GM18868 (cell line): ENCODE measurements around the gene MAPK8IP3.
"Not testable (repeated sequence)": the region's sequence is repeated elsewhere in the genome, so short reads cannot be mapped to it uniquely, and the experiment has no call there.

Experiments used
- ATAC-seq: cut with Tn5 transposase; IDR thresholded peaks from one replicate; pipeline ENCODE4 v1.9.1; 2021; ENCODE audit warnings: mild to moderate bottlenecking, moderate library complexity; ENCODE audit not compliant: unreplicated experiment

MAPK8IP3 gene

DNA sequence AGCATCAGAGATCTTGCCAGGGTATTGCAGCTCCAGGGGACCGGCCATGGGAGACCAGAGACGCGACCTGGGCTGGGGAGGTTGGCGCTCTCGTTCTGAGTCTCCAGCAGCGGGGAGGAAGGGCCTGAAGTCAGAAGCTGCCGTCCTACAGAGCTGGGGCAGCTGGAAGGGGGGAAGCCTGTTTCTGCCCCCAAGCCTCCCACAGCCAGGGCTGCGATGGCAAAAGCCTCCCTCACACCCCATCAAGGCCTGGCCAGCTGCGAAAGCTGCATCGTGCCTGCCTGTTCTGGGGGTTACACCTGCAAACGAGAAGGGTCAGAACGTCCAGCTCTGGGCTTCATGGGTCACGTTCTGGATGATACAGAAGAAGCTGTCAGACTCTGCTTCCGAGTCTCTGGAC, 26.1 kb downstream of the MAPK8IP3 start:
- no peak for ATAC-seq

DNA sequence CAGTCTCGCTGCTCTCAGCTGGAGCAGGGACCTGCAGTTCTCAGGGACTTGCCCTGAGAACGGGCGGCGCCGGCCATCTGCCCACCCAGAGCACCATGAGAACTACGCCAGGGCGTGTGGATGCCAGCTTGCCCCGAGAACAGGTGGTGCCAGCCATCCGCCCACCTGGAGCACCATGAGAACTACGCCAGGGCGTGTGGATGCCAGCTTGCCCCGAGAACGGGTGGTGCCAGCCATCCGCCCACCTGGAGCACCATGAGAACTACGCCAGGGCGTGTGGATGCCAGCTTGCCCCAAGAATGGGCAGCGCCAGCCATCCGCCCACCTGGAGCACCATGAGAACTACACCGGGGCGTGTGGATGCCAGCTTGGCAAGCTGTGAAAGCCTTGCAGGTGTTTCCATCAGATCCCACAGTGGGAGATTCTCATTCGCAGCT, 26.6 kb downstream of the MAPK8IP3 start:
- not testable (repeated sequence) for ATAC-seq

DNA sequence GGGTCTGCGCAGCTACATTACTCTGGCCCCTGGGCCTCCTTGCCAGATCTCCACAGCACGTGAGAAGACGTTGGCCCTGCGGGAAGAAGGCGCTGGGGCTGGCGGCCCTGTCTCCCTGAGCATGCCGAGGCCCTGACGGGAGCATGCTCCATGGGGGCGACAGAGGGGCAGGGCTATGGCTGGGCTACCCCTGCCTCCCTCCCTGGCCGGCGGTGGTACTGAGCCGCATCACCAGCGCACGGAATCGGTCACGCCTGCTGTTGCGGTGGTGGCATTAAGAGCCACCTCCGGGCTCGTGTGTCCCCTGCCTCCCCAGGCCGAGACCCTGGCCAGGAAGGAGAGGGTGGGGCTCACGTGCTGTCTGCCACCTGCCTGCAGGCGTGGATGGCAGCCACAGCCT, 28.1 kb downstream of the MAPK8IP3 start:
- no peak for ATAC-seq

DNA sequence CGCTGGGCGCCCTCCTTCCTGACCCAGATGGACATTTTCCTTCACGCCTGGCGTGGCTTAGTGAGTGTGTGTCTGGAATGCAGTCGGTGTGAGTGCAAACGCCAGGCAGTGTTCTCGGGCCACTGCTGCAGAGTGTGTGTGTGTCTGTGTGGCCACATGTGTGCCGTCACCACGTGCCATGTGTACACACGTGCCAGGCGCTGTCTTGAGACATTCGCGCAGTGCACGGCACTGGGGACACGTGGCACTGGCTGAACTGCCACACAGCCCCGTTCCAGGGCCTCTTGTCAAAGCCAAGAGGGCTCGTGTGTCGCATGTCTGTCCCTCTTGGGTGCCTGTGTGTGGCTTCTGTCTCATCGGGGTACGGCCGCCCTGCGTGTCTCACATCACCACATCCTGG, 28.8 kb downstream of the MAPK8IP3 start:
- no peak for ATAC-seq

DNA sequence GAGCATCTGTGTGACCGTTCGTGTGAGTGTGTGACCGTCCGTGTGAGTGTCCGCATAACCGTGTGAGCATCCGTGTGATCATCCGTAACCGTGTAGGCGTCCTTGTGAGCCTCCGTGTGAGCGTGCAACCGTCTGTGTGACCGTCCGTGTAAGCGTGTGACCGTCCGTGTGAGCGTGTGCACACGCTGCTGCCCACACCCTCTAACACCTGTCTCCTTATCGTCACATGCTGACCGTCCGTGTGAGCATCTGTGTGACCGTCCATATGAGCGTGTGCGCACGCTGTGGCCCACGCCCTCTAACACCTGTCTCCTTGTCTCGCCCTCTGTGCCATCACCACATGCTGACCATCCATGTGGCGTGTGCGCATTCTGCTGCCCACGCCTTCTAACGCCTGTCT, 34.2 kb downstream of the MAPK8IP3 start:
- ATAC-seq, result no peak

DNA sequence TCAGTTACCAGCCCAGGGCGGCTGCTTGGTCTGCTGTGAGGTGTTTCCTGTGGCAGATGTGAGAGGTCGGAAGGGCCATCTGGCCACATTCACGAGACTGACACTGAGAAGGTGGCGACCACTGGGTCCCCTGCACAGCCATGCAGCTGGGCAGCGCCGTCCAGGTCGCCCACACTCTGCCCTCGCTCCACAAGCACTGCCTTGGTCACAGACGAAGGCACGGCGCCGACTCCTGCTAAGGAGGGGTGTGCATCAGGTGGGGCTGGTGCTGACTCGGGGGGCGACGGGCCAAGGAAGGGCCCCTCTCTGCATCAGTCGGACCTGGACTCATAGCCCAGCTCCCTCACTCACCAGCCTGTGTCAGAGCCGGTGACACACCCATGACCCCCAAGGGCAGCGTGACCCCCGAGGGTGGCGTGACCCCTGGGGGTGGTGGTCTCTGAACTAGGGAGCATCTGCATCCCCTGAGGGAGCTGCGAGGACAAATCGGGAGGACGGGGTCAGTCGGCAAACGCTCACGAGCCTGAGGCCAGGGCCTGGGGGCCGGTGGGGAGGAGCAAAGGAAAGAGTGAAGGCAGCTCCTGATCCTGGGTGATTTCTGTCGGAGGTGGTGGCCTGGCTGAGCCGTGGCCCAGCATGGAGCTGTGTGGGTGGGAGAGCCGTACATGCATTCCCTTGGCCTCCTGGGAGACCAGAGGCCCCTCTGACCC, 34.9 kb downstream of the MAPK8IP3 start:
- no peak for ATAC-seq

DNA sequence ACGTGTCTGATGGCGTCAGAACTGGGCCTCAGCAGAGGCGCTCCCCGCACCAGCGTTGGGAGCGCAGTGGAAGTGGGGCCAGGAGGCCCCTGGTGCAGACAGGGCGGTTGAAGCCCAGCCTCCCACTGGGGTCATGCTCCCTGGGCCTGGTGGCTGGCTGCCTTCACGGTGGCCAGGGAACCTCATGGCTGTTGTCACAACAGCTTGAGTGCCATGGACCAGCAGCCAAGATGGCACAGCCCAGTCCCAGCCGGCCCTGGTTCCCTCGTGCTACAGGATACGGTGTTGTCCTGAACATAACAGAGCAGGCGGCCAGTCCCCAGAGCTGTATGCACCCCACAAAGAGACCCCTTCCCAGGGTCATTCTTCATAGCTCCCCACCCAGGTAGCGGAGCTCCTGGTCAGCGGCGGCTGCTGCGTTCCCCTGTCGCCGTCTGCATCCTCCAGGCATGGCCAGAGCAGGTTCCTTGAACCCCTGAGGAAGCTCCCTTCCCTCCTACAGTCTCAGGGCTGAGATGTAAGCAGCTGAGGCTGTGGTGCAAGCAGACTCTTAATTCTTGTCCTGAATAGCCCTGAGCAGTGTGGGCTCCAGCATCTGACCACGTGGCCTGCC, 35.7 kb downstream of the MAPK8IP3 start:
- no peak for ATAC-seq

DNA sequence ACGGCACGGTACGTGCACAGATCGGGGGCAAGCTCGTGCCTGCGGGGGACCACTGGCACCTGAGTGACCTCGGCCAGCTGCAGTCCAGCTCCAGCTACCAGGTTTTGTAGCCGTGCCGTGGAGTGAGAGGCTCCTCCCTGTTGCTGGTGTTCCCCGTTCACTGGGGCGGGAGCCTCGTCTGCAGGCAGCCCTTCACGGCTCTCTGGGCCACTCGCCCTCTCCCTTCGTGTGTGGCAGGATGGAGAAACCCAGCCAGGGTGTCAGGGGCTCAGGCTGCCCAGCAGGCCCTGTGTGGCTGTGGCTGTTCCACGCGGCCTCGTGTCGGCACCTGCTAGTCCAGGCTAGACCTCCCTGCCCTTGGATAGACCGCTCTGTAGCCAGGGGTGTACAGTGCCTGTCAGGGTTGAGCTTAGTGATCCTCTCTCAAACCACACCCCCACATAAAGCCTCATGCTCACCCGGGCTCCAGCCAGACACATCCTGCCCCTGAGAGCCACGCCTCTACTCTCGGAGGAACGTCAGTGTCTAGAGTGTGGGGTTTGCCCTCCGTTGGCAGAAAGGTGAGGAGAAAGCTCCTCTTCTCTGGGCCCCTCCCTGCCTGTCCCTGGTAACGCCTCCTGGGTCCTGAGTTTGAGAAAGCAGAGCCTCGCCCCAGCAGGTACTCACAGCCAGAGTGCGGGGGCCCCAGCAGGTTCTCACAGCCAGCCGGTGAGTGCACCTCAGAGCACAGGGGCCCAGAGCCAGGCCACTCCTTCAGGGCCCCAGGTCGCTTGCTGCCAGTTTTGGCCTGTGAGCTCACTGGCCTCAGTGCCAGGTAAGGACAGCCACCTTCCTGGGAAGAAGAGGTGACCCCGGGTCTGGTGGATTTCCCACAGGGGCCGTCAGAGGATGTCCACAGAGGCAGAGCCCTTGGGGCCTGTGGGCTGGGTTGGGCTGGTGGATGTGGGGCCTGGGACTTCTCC, 37.7 kb downstream of the MAPK8IP3 start:
- ATAC-seq, result no peak

DNA sequence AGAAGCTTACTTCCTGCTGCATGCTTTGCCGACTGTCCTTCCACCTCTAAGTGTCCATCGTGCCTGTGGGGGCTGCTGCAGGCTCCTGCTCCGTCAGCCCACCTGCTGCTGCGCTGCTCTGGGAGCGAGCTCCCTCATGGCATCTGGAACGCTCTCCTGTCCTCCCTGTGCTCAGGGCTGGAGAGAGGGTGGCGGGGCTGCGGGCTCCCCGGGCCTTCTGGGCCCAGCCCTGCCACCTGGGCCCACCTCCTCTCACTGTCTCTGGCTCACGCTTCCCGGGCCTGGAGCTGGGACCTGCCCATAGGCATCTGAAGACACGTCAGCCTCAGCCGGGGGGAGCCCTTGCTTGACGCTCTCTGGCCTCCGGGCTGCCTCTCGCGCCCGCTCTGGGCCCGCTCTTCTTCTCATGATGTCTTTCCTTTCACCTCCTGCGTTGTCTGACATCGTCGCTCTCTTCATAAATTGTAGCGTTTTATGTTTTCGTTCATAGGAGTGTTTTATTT, 38.4 kb downstream of the MAPK8IP3 start:
- no peak for ATAC-seq

DNA sequence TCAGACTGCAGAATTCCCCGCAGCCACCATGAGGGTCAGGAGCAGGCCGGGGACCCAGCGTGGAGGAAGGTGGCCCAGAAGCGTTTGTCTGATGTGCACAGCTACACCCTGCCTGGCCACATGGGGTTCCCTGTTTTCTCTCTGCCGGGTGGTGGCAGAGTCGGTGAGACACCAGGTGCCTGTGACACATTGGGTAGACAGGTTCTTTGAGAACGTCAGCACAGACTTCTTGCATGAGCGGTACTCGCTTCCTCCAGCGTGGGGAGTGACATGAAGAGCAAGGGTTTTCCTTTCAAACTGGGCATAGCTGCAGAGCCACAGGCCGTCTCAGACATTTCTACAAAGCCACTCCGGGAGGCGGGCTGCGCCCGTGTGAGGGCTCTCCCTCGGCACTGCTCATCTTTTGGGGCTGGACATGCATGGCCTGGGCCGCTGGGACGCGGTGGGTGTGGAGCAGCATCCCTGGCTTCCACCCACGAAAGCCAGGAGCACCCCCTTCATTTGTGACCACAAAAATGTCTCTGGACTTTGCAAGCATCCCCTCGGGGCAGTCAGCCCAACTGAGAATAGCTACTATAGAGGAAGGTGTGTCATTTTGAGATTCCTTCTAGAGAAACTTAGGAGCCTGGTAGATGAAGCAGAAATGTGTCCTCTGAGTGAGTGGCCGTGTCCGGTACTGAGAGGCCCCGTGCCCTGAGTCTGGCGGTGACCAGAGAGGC, 39.3 kb downstream of the MAPK8IP3 start:
- no peak for ATAC-seq

DNA sequence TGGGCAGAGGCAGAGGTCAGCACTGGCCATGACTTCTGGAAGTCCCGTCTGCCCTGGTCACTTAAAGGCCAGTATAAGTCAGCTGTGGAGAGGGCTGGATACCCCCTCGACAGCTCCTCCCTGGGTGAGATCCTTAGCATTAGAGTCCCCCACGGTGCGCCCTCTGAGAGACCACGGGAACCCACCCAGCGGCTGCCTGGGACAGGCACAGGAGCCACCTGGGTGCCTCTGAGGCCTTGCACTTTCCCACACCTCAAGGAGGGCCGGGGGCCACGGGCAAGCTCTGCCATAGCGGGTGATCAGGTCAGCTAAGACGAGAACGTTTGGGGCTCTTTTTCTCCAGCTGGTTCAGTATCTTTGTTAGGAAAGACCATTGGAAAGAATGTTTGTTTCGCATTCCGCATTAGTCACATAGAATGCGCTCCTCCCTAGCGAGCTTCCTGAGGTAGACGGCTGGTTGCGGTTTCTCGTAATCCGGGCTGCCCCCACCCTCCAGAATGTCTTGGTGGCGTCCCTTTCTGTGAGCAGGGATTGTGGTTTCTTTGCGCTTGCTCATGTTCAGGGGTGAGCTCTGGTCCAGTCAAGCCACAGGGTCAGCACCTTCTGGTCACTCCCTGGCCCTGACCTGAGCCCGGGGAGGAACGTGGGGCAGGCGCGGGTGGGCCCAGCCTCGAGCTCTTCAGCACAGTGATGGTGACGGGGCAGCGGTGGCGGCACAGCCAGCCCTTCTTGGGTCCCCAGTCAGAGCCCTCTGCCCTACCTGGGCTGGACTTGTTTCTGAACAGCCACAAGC, 40.1 kb downstream of the MAPK8IP3 start:
- ATAC-seq, result no peak

DNA sequence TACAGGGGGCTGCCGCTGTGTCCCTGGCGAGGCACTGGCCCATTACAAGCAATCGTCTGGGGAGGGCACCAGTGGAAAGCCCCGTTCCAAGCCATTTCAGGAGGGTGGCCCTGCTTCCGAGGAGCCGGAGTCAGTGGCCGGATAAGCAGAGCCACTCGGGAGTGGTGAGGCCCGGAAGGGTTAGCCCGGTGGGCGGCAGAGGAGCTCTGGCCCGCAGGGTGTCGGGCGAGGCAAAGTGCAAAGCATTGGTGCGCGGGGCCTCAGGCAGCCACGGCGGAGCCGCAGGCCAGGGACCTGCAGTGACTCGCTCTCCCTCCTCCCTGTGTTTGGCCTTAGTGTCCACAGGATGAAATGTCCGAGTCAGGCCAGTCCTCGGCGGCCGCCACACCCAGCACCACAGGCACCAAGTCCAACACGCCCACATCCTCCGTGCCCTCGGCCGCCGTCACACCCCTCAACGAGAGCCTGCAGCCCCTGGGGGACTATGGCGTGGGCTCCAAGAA, 40.7 kb downstream of the MAPK8IP3 start:
- ATAC-seq, result no peak

DNA sequence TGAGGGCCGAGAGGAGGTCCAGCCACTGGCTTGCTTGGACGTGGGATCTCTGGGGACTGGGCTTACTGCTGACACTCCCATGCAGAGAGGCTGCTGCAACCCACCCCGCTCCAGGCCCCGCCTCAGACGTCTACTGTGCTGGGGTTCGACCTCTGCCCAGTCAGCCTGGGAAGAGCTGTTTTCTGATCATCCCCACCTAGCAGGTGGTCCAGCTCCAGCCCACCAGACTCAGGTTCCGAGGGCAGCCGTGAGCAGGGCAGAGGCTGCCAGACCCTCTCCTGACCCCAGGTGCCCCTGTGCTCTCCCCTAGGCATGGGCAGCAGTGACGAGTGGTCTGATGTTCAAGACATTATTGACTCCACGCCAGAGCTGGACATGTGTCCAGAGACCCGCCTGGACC, 41.9 kb downstream of the MAPK8IP3 start:
- ATAC-seq, result no peak

DNA sequence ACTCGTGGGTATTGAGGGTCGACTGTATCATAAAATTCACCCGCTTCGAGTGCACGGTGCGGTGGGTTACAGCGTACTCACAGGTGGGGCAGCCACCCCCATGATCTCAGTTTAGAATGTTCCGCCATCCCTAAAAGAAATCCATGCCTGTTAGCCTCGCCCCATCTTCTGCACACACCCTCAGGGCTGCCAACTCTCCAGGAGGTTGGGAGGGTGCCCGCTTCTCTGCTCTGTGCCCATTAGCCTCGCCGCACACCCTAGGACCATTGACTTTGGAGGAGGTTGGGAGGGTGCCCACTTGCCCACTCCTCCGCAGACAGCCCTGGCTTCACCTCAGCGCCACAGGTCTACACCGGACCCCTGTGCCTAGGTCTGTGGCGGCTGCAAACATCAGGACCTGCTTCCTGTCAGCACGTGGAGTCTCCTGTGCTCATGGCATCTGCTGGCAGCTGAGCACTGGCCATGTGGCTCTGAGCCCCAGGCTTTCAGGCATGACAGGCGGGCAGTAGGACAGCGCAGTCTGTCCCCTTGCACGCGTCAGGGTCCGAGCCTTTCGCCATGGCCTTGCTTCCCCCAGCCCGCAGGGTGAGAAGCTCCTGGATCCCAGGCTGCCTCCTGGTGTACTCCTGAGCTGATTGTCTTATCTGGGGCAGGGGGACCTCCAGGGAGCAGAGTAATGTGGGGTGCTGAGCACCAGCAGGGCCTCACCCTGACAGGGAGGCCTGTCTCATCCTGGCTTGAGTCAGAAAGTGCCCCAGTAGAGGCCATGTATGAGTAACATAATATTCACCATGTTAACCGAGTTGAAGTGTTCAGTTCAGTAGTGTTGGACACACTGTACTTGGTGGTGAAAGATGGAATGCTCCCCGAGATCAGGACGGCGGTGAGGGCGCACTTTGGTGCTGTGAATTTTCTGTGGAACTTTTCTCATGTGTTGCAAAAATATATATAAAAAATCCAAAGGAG, 43.4 kb downstream of the MAPK8IP3 start:
- ATAC-seq, result no peak

DNA sequence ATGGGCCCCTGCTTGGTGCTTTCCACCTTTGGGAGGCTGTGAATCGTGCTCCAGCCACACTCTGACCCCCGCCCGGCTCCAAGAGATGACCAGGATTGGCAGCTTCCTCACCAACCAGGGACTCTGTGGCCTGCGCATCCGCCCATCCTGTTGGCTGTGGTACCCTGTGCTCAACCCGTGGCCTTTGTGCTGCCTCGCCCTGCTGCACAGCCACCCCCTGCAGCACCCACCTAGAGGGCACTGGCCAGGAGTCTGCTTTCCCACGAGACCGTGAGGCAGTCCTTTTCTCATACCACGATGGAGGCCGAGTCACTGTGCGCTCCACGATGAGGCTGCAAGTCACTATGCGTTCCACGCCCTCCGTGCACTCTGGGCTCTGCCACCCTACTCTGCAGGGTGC, 46.0 kb downstream of the MAPK8IP3 start:
- no peak for ATAC-seq

DNA sequence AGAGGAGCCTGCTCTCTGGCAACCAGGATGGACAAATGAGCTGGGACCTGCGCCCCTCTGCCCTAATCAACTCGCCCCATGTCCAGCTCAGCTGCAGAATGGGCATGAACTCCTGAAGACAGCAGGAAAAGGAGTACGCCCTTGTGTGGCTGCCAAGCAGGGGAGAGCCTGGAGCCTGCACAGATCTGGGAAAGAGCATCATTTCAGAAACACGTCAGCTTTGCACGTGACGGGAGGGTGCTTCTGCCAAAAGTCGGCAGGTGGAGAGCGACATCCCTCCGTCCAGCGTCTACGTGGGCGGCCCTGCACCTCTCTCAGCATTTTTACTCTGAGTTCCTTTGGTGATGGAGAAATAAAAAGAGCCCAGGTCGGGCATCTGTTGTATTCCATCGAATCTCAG, 46.9 kb downstream of the MAPK8IP3 start:
- no peak for ATAC-seq

DNA sequence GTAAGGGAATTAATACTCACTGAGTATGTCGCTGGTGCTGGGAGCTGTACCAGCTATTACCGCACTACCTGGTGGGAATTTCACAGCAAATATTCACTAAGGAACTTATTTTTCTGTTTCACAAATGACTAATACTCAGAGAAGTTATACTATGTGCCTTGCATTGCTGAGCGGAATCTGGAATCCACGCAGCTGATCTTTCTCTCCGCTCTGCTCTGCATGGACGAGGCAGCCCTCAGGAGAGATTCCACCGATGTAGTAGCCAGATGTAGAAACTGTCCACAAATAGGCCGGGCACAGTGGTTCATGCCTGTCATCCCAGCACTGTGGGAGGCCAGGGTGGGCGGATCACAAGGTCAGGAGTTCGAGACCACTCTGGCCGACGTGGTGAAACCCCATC, 48.2 kb downstream of the MAPK8IP3 start:
- ATAC-seq, result no peak

DNA sequence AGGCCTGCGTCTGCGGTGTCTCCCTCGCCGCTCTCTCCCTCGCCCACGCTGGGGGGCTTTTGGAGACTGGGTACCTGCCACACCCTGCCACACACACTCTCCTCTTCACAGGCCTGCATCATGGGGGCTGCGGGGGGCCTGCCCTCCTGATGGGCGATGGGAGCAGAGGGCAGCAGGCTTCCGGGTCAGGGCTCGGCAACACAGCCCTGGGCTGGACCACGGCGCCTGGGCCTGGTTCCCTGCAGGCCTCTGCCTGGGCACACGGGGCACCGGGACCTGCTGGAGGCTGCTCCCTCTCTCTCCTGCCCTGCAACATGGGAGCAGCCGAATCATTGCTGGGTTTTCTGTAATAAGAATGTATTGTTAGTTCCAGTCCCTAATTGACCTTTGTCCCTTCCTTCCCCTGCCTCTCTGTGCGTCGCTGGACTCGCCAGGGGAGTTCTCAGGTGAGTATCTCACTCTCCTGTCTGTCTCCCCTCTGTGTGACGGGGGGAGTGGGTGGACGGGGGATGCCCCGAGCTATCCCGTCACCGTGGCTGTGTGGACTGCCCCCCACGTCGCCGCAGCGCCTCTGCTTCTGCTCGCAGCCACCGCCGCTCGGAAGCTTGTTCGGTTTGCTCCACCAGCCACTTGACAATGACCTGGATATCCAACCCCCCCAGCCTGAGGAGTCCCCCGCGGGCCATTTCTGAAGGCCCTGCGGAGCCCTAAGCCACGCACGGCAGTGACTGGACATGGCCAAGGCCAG, 51.9 kb downstream of the MAPK8IP3 start:
- no peak for ATAC-seq
